ENCODE data around the gene CST11.
A peak's percentile ranks its signal among the peaks of the same experiment; 100 is the strongest.

The CST11 gene

GRCh38 chr20:23453549-23454543, 1.2 kb upstream of the CST11 start:
- DNase-seq: no peak

- DNase-seq: no peak
Observed at GRCh38 chr20:23451956-23452487, 654 bp downstream of the CST11 start.

GRCh38 chr20:23450877-23451276, 1.8 kb downstream of the CST11 start:
- DNase-seq: no peak

- no peak for DNase-seq
Observed at GRCh38 chr20:23449421-23449820, 3.3 kb downstream of the CST11 start.

GRCh38 chr20:23448167-23448566, 4.5 kb downstream of the CST11 start:
- DNase-seq: no peak

- no peak for DNase-seq
Observed at GRCh38 chr20:23446505-23446904, 6.2 kb downstream of the CST11 start.

GRCh38 chr20:23445596-23446217, 7.0 kb downstream of the CST11 start:
- DNase-seq: no peak

GRCh38 chr20:23444859-23445258, 7.8 kb downstream of the CST11 start:
- DNase-seq: no peak

- DNase-seq: no peak
Observed at GRCh38 chr20:23442436-23442835, 10.2 kb downstream of the CST11 start.

GRCh38 chr20:23441850-23442313, 10.8 kb downstream of the CST11 start:
- DNase-seq: no peak

GRCh38 chr20:23440004-23440403, 12.7 kb downstream of the CST11 start:
- DNase-seq: no peak

GRCh38 chr20:23438661-23439060, 14.0 kb downstream of the CST11 start:
- no peak for DNase-seq

GRCh38 chr20:23437126-23437899, 15.4 kb downstream of the CST11 start:
- DNase-seq: no peak

- no peak for DNase-seq
Observed at GRCh38 chr20:23436681-23437080, 16.0 kb downstream of the CST11 start.

GRCh38 chr20:23435626-23436539, 16.8 kb downstream of the CST11 start:
- no peak for DNase-seq

- DNase-seq: no peak
Observed at GRCh38 chr20:23434521-23435313, 18.0 kb downstream of the CST11 start.

- DNase-seq: no peak
Observed at GRCh38 chr20:23433628-23434027, 19.0 kb downstream of the CST11 start.

- no peak for DNase-seq
Observed at GRCh38 chr20:23425129-23425528, 27.5 kb downstream of the CST11 start.

- peak; percentile 78 for DNase-seq
Observed at GRCh38 chr20:23420943-23421931, 31.4 kb downstream of the CST11 start, which contains the start of gene NAPB. Gene NAPB (minus strand): TSS chr20:23421488. CDS start chr20:23421402, 86 bp downstream.

Measured in NCI-H2107 (cell line).